ENCODE results near the gene ENAH.

DNA sequence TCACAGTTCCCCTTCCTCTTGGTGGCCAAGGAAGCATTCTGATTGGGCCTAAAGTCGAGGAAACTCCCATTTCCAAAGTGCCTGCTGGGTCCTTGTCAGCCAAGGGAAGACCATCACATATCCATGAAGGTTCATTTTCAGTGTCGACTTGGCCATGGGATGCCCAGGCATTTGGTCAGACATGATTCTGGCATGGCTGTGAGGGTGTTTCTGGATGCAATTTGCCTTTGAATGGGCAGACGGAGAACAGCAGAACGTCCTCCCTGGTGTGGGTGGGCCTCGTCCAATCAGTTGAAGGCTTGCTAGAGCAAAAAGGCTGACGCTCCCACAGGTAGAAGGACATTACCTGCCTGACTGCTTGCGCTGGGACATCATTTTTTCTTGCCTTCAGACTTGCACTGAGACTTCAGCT is 176.8 kb downstream of the ENAH start:
- TF ChIP-seq, protein P1, sequence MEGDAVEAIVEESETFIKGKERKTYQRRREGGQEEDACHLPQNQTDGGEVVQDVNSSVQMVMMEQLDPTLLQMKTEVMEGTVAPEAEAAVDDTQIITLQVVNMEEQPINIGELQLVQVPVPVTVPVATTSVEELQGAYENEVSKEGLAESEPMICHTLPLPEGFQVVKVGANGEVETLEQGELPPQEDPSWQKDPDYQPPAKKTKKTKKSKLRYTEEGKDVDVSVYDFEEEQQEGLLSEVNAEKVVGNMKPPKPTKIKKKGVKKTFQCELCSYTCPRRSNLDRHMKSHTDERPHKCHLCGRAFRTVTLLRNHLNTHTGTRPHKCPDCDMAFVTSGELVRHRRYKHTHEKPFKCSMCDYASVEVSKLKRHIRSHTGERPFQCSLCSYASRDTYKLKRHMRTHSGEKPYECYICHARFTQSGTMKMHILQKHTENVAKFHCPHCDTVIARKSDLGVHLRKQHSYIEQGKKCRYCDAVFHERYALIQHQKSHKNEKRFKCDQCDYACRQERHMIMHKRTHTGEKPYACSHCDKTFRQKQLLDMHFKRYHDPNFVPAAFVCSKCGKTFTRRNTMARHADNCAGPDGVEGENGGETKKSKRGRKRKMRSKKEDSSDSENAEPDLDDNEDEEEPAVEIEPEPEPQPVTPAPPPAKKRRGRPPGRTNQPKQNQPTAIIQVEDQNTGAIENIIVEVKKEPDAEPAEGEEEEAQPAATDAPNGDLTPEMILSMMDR (IDR thresholded peaks at IDR 0.05), result no peak
- TF ChIP-seq POLR2AphosphoS5 (IDR thresholded peaks at IDR 0.05), result no peak
